H1 (cell line): Measurements from ENCODE around the gene FOXE1. TPM values are rescaled to one million over a fixed set of nuclear protein-coding genes. Genes with fewer than 3 reads are reported as not detected.
A peak's percentile ranks its signal among the peaks of the same experiment; 100 is the strongest.

Source experiments
- CTCF ChIA-PET: fragments of 300-600 bp; sonication (Branson Sonifier 250); formaldehyde crosslinking; loops from one replicate; lab custom pipeline; 2021; ENCODE audit not compliant: partially characterized antibody; lab: Charles Lee
- POLR2A ChIA-PET: fragments of 300-600 bp; sonication (Branson Sonifier 250); formaldehyde crosslinking; loops from one replicate; lab custom pipeline; 2021; ENCODE audit warnings: inconsistent platforms; ENCODE audit not compliant: partially characterized antibody; lab: Charles Lee
- DNase-seq, 2 experiments: peaks; one replicate each; pipeline versions ENCODE4 v3.0.0 to v3.0.0-alpha.2; 2010 to 2022; ENCODE audit warnings: low spot score in 2 of 2, low read depth in 1 of 2, mixed read lengths in 1 of 2
- FAIRE-seq: peaks from 2 replicates; lab custom pipeline; 2011; peaks lifted over from hg19 to GRCh38; lab: Jason Lieb, UNC
- H2AFZ ChIP-seq: 2 replicates; pipeline ENCODE4 v1.8.1; 2012; ENCODE audit warnings: low read length, inconsistent platforms
- H2AK5ac ChIP-seq: 2 replicates; pipeline ENCODE4 v1.6.1; 2013; ENCODE audit warnings: low read depth, low read length
- H2BK120ac ChIP-seq: replicated peaks from 2 replicates; pipeline ENCODE3; 2013; ENCODE audit warnings: low read depth, low read length, inconsistent platforms
- H2BK12ac ChIP-seq: 2 replicates; pipeline ENCODE4 v1.6.1; 2013; ENCODE audit warnings: low read depth, low read length
- H2BK15ac ChIP-seq: 2 replicates; pipeline ENCODE4 v1.6.1; 2013; ENCODE audit warnings: low read length
- H2BK20ac ChIP-seq: 2 replicates; pipeline ENCODE4 v1.6.1; 2013; ENCODE audit warnings: low read length
- H2BK5ac ChIP-seq: 2 replicates; pipeline ENCODE4 v1.6.1; 2013; ENCODE audit warnings: low read depth, low read length
- H3K14ac ChIP-seq: 2 replicates; pipeline ENCODE4 v1.6.1; 2013; ENCODE audit warnings: inconsistent platforms; ENCODE audit not compliant: insufficient read length
- H3K18ac ChIP-seq: 2 replicates; pipeline ENCODE4 v1.6.1; 2013; ENCODE audit warnings: low read length; ENCODE audit errors: extremely low read depth
- H3K23ac ChIP-seq: 2 replicates; pipeline ENCODE4 v1.6.1; 2013; ENCODE audit warnings: inconsistent platforms; ENCODE audit not compliant: insufficient read length
- H3K23me2 ChIP-seq: 2 replicates; pipeline ENCODE4 v1.6.1; 2013; ENCODE audit warnings: low read depth, low read length
- H3K27ac ChIP-seq: 2 replicates; pipeline ENCODE4 v1.6.1; 2011; ENCODE audit warnings: low read depth, low read length, inconsistent platforms
- H3K27me3 ChIP-seq, 4 experiments: replicated peaks in 1 of 4; 1 replicate in 1 of 4; 2 replicates in 3 of 4; pipeline versions ENCODE4 v1.6.1 to v1.8.1; 2011 to 2013; ENCODE audit warnings: low read length in 3 of 4, mild to moderate bottlenecking in 3 of 4, inconsistent platforms in 2 of 4, mixed read lengths in 2 of 4, moderate library complexity in 1 of 4; ENCODE audit not compliant: control insufficient read depth in 3 of 4, insufficient read depth in 3 of 4; ENCODE audit errors: extremely low read depth in 1 of 4
- H3K36me3 ChIP-seq, 4 experiments: 2 replicates each; pipeline versions ENCODE4 v1.6.1 to v1.8.1; 2011 to 2013; ENCODE audit warnings: mild to moderate bottlenecking in 4 of 4, low read length in 3 of 4, moderate library complexity in 2 of 4, control low read depth in 1 of 4, inconsistent platforms in 1 of 4; ENCODE audit not compliant: insufficient read depth in 4 of 4, control insufficient read depth in 2 of 4
- H3K4ac ChIP-seq: replicated peaks from 2 replicates; pipeline ENCODE3; 2013; ENCODE audit warnings: low read length, low read depth, mixed read lengths, inconsistent platforms; ENCODE audit not compliant: insufficient read length
- H3K4me1 ChIP-seq, 4 experiments: replicated peaks in 1 of 4; 1 replicate in 1 of 4; 2 replicates in 3 of 4; pipeline versions ENCODE4 v1.6.1 to v1.8.1; 2011 to 2013; ENCODE audit warnings: low read length in 3 of 4, inconsistent platforms in 2 of 4, mixed read lengths in 1 of 4; ENCODE audit not compliant: insufficient read depth in 4 of 4, control insufficient read depth in 3 of 4
- H3K4me2 ChIP-seq, 2 experiments: 2 replicates each; pipeline versions ENCODE4 v1.6.1 to v1.8.1; 2011 to 2013; ENCODE audit warnings: low read depth in 2 of 2, low read length in 2 of 2, control low read depth in 1 of 2, inconsistent platforms in 1 of 2, mild to moderate bottlenecking in 1 of 2; ENCODE audit not compliant: insufficient read depth in 1 of 2
- H3K4me3 ChIP-seq, 4 experiments: fragments of 200-600, 300-600 bp in 1 of 4; sonication (generic), shearing (Covaris generic), sonication (Bioruptor Twin) in 1 of 4; 2 replicates each; pipeline versions ENCODE4 v1.5.1 to v1.8.1; 2011 to 2016; ENCODE audit warnings: low read length in 4 of 4, low read depth in 3 of 4, control low read depth in 2 of 4, inconsistent platforms in 2 of 4, mild to moderate bottlenecking in 2 of 4, mixed read lengths in 1 of 4, moderate library complexity in 1 of 4; ENCODE audit not compliant: insufficient read depth in 2 of 4; ENCODE audit errors: extremely low read depth in 1 of 4
- H3K56ac ChIP-seq: replicated peaks from 2 replicates; pipeline ENCODE3; 2013; ENCODE audit warnings: low read depth, mild to moderate bottlenecking, mixed read lengths, low read length, inconsistent platforms; ENCODE audit not compliant: insufficient read length
- H3K79me1 ChIP-seq: 2 replicates; pipeline ENCODE4 v1.6.1; 2013; ENCODE audit warnings: low read depth, low read length, control low read depth
- H3K79me2 ChIP-seq, 2 experiments: 2 replicates each; pipeline versions ENCODE4 v1.6.1 to v1.8.1; 2012 to 2013; ENCODE audit warnings: low read length in 2 of 2, mild to moderate bottlenecking in 2 of 2, inconsistent platforms in 1 of 2; ENCODE audit not compliant: insufficient read depth in 2 of 2, control insufficient read depth in 1 of 2
- H3K9ac ChIP-seq, 4 experiments: replicated peaks in 1 of 4; 1 replicate in 1 of 4; 2 replicates in 3 of 4; pipeline versions ENCODE4 v1.6.1 to v1.8.1; 2011 to 2013; ENCODE audit warnings: low read depth in 3 of 4, low read length in 3 of 4, control low read depth in 2 of 4, mild to moderate bottlenecking in 2 of 4, moderate library complexity in 2 of 4, inconsistent platforms in 1 of 4; ENCODE audit errors: extremely low read depth in 1 of 4
- H3K9me3 ChIP-seq, 2 experiments: 2 replicates each; pipeline versions ENCODE4 v1.6.1 to v1.8.1; 2012 to 2013; ENCODE audit warnings: mild to moderate bottlenecking in 2 of 2, moderate library complexity in 2 of 2, control low read depth in 1 of 2, inconsistent platforms in 1 of 2, low read depth in 1 of 2, low read length in 1 of 2, mixed read lengths in 1 of 2; ENCODE audit not compliant: insufficient read depth in 2 of 2
- H4K20me1 ChIP-seq, 2 experiments: replicated peaks in 1 of 2; 2 replicates each; pipeline versions ENCODE3 to v1.8.1; 2011 to 2013; ENCODE audit warnings: inconsistent platforms in 2 of 2, low read length in 2 of 2, mild to moderate bottlenecking in 1 of 2; ENCODE audit not compliant: insufficient read depth in 2 of 2, control insufficient read depth in 1 of 2
- H4K5ac ChIP-seq: 2 replicates; pipeline ENCODE4 v1.6.1; 2013; ENCODE audit warnings: low read length, low read depth, mixed read lengths, inconsistent platforms; ENCODE audit not compliant: insufficient read length
- H4K8ac ChIP-seq: 2 replicates; pipeline ENCODE4 v1.8.0; 2013; ENCODE audit warnings: mild to moderate bottlenecking, moderate library complexity, low read length, inconsistent platforms; ENCODE audit not compliant: insufficient read depth; ENCODE audit errors: extremely low read depth
- H4K91ac ChIP-seq: replicated peaks from 2 replicates; pipeline ENCODE3; 2013; ENCODE audit warnings: low read length, mixed read lengths, inconsistent platforms; ENCODE audit not compliant: insufficient read length
- CBX8 ChIP-seq: fragments of 300-800, 300-1000 bp; sonication (generic); IDR thresholded peaks from 2 replicates; pipeline ENCODE4 v1.7.1; 2016; ENCODE audit warnings: low read depth, low read length, borderline replicate concordance
- NANOG ChIP-seq: IDR thresholded peaks from 2 replicates; pipeline ENCODE4 v1.6.1; 2011; ENCODE audit warnings: low read length, low read depth, mild to moderate bottlenecking, inconsistent platforms; ENCODE audit not compliant: insufficient read depth, poor library complexity, severe bottlenecking
- POLR2A ChIP-seq, 2 experiments: IDR thresholded peaks; 1 replicate in 1 of 2; 2 replicates in 1 of 2; pipeline ENCODE4 v1.6.1; 2011; ENCODE audit warnings: low read depth in 2 of 2, low read length in 2 of 2, mild to moderate bottlenecking in 2 of 2; ENCODE audit errors: control extremely low read depth in 1 of 2
- POU5F1 ChIP-seq: IDR thresholded peaks from 2 replicates; pipeline ENCODE4 v1.6.1; 2011; ENCODE audit warnings: low read depth, mild to moderate bottlenecking, low read length, moderate library complexity
- RAD21 ChIP-seq, 2 experiments: IDR thresholded peaks in 1 of 2; conservative IDR thresholded peaks in 1 of 2; 2 replicates each; pipeline ENCODE4 v1.6.1; 2011; ENCODE audit warnings: low read depth in 2 of 2, low read length in 2 of 2, improper control_type of control experiment in 1 of 2, inconsistent platforms in 1 of 2, mild to moderate bottlenecking in 1 of 2, moderate library complexity in 1 of 2
- TCF12 ChIP-seq: IDR thresholded peaks from 2 replicates; pipeline ENCODE4 v1.6.1; 2011; ENCODE audit warnings: low read depth, mild to moderate bottlenecking, low read length
- YY1 ChIP-seq: IDR thresholded peaks from 2 replicates; pipeline ENCODE4 v1.6.1; 2011; ENCODE audit warnings: low read depth, mild to moderate bottlenecking, low read length
- WGBS, 2 experiments: shearing (Covaris generic) in 1 of 2; methylation state at CpG; one replicate each; pipeline versions ENCODE4 v1.1.6 to v1.1.7; 2013 to 2015; ENCODE audit warnings: low lambda C conversion rate in 2 of 2, mixed read lengths in 2 of 2, inconsistent platforms in 1 of 2, low coverage in 1 of 2, missing lambda C conversion rate in 1 of 2; ENCODE audit not compliant: insufficient replicate concordance in 2 of 2, insufficient coverage in 1 of 2, insufficient read length in 1 of 2; ENCODE audit errors: extremely low coverage in 1 of 2, missing lambda C conversion rate in 1 of 2; 5-methylcytosine and 5-hydroxymethylcytosine counted together
- polyA plus RNA-seq, 7 experiments: library from polyadenylated mRNA; depleted of rRNA in 3 of 7; stranded (reverse) in 5 of 7; unstranded in 2 of 7; fragments of >200 nt in 5 of 7; fragments of 200-250 nt in 2 of 7; gene quantifications; 1 replicate in 5 of 7; 2 replicates in 1 of 7; 4 replicates in 1 of 7; pipeline versions ENCODE4 v1.2.1 to v1.2.3, GENCODE V29; 2011 to 2013; ENCODE audit warnings: missing spikeins in 2 of 7, mixed read lengths in 2 of 7
- total RNA-seq: library from RNA; stranded (reverse); fragmentation: NEBNext Ultra II Directional; extraction: Animal tissue kit (Norgen Biotek cat#: 25700); gene quantifications from 2 replicates; pipeline ENCODE4 v1.2.1, GENCODE V29; 2021
- TF ChIP-seq, protein P1 (sequence below): IDR thresholded peaks from 2 replicates; pipeline ENCODE4 v1.6.1; 2012; ENCODE audit warnings: inconsistent platforms
- TF ChIP-seq, protein P2 (sequence below): IDR thresholded peaks from 2 replicates; pipeline ENCODE4 v1.6.1; 2012; ENCODE audit warnings: inconsistent platforms

The FOXE1 gene
- total and polyA plus RNA-seq, 2 of the 8 experiments (the other 6 are each of a cell fraction or from before 2014, with no cell fraction given), result 0.03 TPM; not detected in 1

DNA sequence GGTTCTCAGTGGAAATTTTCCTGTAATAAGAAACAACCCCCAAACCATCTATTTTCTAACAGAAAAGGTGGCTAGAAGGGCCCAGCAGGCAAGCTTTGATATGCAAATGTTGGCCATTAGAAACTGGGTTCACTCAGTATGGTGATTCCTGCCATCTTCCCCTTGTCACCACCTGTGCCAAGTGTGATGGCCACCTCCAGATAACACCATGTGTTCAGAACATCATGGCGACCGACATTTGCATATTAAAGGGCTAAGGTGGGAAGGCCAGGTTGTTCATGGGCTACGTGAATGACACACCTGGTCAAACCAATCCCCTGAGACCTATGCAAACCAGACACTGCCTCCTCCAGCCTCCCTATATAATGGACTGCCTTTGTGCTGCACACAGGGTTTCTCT is 20.4 kb downstream of the FOXE1 start:
- no peak overlapping the region for H4K5ac ChIP-seq
- no peaks in the 10 kb centered on the region for H3K23me2 ChIP-seq
- H4K20me1 ChIP-seq, result no peaks in the 10 kb centered on the region
- H2BK20ac ChIP-seq, result no peak overlapping the region
- H2BK120ac ChIP-seq, result no peak overlapping the region
- no peak overlapping the region for H2BK15ac ChIP-seq
- H3K4me1 ChIP-seq, result peaks cover 1 to 9% (median 6%) of the 10 kb centered on the region in 4 experiments; a peak in 4 of 7 replicates
- no peaks in the 10 kb centered on the region for H3K79me1 ChIP-seq
- H3K9ac ChIP-seq, result no peak overlapping the region
- no peak overlapping the region for H3K23ac ChIP-seq
- H3K79me2 ChIP-seq, result no peaks in the 10 kb centered on the region
- POLR2A ChIA-PET, result interaction anchor here (0.6 to 1.3 kb wide), 2 partner anchors 109 to 175 kb away, joined by 3 read pairs; partner anchors contain the start of gene ANP32B
- no peak overlapping the region for H3K4me2 ChIP-seq
- no peak overlapping the region for H3K18ac ChIP-seq
- H3K14ac ChIP-seq, result no peak overlapping the region
- H3K4me3 ChIP-seq, result no peak overlapping the region
- no peak overlapping the region for H2AK5ac ChIP-seq
- no peaks in the 10 kb centered on the region for H3K36me3 ChIP-seq
- WGBS, 2 experiments, result 67% methylated on average over 3 of the region's 3 CpGs; no CpG with 5 or more reads in 1 of the 2 experiments
- no peaks in the 10 kb centered on the region for H3K9me3 ChIP-seq
- TF ChIP-seq, protein P1, sequence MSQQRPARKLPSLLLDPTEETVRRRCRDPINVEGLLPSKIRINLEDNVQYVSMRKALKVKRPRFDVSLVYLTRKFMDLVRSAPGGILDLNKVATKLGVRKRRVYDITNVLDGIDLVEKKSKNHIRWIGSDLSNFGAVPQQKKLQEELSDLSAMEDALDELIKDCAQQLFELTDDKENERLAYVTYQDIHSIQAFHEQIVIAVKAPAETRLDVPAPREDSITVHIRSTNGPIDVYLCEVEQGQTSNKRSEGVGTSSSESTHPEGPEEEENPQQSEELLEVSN, result peak; percentile 60
- TF ChIP-seq NANOG (peak; percentile 40), RAD21 (IDR thresholded peaks at IDR 0.05 in 1 of 2, conservative IDR thresholded peaks at IDR 0.05 in 1 of 2; ENCODE audit: low read depth in 2 of 2, low read length in 2 of 2) (no peak), POLR2A (IDR thresholded peaks at IDR 0.05; ENCODE audit: control extremely low read depth in 1 of 2, low read depth in 2 of 2, low read length in 2 of 2) (no peak), POU5F1 (peak; percentile 80), TCF12 (0 out of 2 replicates have a peak, but pooled peaks have one; percentile 77), YY1 (peak; percentile 68; the same call in 1 of the 2 replicates), CBX8 (no peak)
- TF ChIP-seq, protein P2, sequence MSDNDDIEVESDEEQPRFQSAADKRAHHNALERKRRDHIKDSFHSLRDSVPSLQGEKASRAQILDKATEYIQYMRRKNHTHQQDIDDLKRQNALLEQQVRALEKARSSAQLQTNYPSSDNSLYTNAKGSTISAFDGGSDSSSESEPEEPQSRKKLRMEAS, result peak; percentile 84
- no peak overlapping the region for H2BK12ac ChIP-seq
- DNase-seq, result peak in 1 of 2 experiments; percentile 44
- H4K91ac ChIP-seq, result no peak overlapping the region
- H3K56ac ChIP-seq, result no peak overlapping the region
- no peak overlapping the region for H3K27ac ChIP-seq
- H2BK5ac ChIP-seq, result no peak overlapping the region
- no peaks in the 10 kb centered on the region; a peak in 2 of 7 replicates for H3K27me3 ChIP-seq
- CTCF ChIA-PET, result interaction anchor here (1.2 to 1.6 kb wide), 3 partner anchors 13 to 28 kb away, joined by 4 to 13 read pairs (median 5); no protein-coding TSS in a partner anchor
- no peak overlapping the region for H4K8ac ChIP-seq
- H3K4ac ChIP-seq, result no peak overlapping the region
- H2AFZ ChIP-seq, result no peak overlapping the region
- no peak for FAIRE-seq
